Panc1 (cell line): ENCODE results near the gene SWI5.

Experiments used
- CTCF ChIP-seq: fragments of 450-650 bp; IDR thresholded peaks from 2 replicates; pipeline ENCODE4 v1.5.1; 2017; ENCODE audit warnings: mild to moderate bottlenecking
- POLR2AphosphoS5 ChIP-seq: IDR thresholded peaks from 2 replicates; pipeline ENCODE4 v1.6.1; 2012; ENCODE audit warnings: mild to moderate bottlenecking, low read depth, low read length, moderate library complexity
- REST ChIP-seq, 2 experiments: IDR thresholded peaks; 2 replicates each; pipeline ENCODE4 v1.6.1; 2011 to 2012; ENCODE audit warnings: low read depth in 2 of 2, control low read depth in 1 of 2, low read length in 1 of 2, mild to moderate bottlenecking in 1 of 2, moderate library complexity in 1 of 2; ENCODE audit not compliant: insufficient read depth in 1 of 2
- SIN3A ChIP-seq: IDR thresholded peaks from 2 replicates; pipeline ENCODE4 v1.6.1; 2012; ENCODE audit warnings: low read depth, mild to moderate bottlenecking, low read length, moderate library complexity, borderline replicate concordance; ENCODE audit not compliant: insufficient read depth
- TCF7L2 ChIP-seq: IDR thresholded peaks from 2 replicates; pipeline ENCODE4 v1.6.1; 2011; ENCODE audit warnings: mild to moderate bottlenecking, low read depth, low read length, inconsistent platforms

GRCh38 chr9:128262687-128263086 is 13.4 kb upstream of the SWI5 start:
- TF ChIP-seq CTCF: no peak
- no peak for TF ChIP-seq POLR2AphosphoS5
- no peak for TF ChIP-seq REST (IDR thresholded peaks at IDR 0.05; ENCODE audit: insufficient read depth in 1 of 2, low read depth in 2 of 2, low read length in 1 of 2)
- no peak for TF ChIP-seq SIN3A
- TF ChIP-seq TCF7L2: no peak
